GM12873 (cell line): Measurements from ENCODE around the gene SMIM21.

ENCODE experiments used
- CTCF ChIP-seq: IDR thresholded peaks from 2 replicates; pipeline ENCODE4 v1.5.1; 2012; ENCODE audit warnings: low read depth, mild to moderate bottlenecking, moderate library complexity, low read length, control low read depth; ENCODE audit not compliant: insufficient read depth; ENCODE audit errors: missing control alignments

The SMIM21 gene

DNA sequence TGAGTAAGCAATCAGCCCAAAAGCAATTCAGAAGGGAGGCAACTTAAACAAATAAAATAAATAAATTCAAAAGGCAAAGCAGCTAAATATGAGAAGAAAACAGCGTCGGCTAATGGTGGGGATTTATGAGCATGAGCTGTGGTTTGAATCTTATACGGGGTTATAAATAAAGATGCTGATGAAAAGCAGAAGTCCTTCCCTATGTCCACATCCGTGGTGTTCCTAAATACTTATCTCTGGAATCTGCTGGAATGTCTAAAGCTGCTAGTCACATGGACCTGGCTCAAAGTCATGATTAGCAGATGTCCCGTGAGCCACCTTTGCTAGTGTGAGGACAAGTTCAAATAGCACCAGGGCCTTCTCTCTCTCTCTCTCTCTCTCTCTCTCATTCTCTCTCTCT lies 33.8 kb downstream of the SMIM21 start:
- no peak for TF ChIP-seq CTCF

- TF ChIP-seq CTCF, result no peak
These were observed 35.3 kb downstream of the SMIM21 start for GRCh38 chr18:75392226-75392578.

DNA sequence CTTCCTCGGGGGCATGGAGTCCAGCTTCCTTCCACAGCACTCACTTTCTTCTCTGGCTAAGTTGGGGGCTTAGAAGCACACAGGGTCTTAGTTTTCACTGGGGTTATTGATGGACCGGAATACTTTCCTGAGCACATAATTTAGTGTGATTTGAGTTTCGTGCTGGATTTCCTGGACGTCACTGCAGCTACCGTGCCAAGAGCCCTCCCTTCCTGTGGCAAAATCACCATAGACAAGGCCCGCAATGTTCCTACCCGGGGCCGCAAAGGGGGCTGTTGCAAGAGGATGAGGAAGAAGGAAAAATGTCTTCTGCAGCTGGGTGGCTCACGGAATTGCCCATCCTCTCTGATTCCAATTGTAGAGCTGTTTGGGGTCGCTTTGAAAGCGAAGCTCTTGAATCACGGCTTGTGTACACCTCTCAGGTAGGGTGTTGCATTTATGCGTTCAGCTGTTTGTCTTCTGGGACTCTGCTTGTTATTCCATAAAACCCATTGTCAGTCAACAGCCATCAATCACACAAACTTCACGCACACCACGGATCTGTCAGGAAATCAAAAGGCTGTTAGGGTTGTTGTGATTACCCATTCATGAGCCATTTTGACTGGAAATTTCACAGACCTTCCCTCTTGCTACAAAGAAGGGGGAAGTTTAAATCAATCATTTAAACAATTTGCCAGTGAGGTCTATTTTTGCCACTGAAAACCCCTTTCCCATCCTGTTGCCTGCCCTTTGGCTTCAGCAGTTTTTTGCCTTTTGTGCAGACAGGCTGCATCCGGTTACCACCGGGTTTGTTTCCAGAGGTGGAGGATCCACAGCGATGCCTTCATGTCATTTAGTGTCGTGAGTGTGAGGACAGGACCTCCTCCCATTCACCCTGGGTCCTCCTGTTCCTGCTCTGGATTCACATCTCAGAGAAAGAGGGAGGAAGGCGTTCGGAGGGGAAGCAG lies 36.0 kb downstream of the SMIM21 start:
- no peak for TF ChIP-seq CTCF

DNA sequence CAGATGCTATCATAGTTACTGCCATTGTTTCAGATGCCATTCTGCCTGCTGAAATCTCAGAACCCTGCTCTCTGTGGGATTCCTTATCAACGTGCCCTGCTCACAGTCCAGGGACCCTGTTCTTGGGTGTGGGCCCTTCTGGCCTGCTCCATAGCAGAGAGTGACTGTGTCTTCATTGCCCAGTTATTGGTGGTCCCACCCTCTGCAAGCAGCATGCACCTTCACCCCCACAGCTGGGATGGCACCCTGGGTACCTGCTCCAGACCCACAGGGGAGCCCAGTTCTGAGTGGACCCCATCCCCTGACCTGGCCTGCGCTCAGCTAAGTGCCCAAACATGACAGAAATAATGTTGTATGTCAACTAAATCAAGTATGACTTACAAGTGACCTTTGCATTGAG lies 36.6 kb downstream of the SMIM21 start:
- TF ChIP-seq CTCF, result no peak

- no peak for TF ChIP-seq CTCF
These were observed 43.4 kb downstream of the SMIM21 start for GRCh38 chr18:75384144-75384543.

- no peak for TF ChIP-seq CTCF
These were observed 48.9 kb downstream of the SMIM21 start for GRCh38 chr18:75378376-75379315.

DNA sequence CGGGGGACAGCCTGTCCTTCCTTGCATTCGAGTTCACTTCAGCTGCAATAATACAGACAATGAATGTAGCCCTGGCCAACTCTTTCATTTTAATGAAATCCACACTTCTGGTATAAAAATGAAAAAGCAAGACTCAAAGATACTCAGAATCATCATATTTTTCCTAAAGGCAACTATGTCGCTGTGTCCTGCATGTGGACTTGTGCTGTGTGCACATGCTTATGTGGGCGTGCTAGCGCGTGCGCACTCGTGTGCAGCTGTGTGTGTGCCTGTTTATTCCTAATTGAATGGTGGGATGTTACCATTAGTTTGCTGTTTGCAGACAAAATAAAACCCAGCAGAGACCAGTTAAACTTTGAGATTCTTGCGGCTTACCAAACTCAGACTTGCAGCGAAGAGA lies 49.6 kb downstream of the SMIM21 start:
- no peak for TF ChIP-seq CTCF
